ENCODE results near the gene GRB10.

GRCh38 chr7:50685135-50686065, 97.3 kb downstream of the GRB10 start:
- TF ChIP-seq POLR2A (IDR thresholded peaks at IDR 0.05; ENCODE audit: low read length) (no peak), GATA1 (IDR thresholded peaks at IDR 0.05; ENCODE audit: low read depth, low read length) (no peak)

Data from erythroblast (primary cell).